ENCODE results near the gene EDC3.

DNA sequence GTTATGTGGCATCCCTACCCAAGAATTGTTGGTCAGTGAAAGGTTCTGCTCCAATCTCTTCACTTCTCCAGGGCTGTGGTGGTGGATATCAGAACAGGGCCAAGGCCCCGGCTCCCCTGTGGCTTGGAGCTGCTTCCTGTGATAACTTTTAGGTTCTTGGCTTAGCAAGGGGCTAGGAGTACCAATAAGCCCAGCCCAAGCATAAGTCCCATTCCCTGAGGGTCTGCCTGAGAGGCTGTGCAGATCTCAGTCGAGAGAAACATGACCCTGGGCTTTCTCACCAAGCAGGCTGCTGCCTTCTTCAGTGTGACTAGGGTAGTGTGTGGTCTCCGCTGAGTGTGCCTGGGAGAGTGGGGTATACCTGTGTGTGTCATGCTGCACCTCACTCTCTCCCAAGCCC, 73.1 kb downstream of the EDC3 start:
- TF ChIP-seq, protein P1, sequence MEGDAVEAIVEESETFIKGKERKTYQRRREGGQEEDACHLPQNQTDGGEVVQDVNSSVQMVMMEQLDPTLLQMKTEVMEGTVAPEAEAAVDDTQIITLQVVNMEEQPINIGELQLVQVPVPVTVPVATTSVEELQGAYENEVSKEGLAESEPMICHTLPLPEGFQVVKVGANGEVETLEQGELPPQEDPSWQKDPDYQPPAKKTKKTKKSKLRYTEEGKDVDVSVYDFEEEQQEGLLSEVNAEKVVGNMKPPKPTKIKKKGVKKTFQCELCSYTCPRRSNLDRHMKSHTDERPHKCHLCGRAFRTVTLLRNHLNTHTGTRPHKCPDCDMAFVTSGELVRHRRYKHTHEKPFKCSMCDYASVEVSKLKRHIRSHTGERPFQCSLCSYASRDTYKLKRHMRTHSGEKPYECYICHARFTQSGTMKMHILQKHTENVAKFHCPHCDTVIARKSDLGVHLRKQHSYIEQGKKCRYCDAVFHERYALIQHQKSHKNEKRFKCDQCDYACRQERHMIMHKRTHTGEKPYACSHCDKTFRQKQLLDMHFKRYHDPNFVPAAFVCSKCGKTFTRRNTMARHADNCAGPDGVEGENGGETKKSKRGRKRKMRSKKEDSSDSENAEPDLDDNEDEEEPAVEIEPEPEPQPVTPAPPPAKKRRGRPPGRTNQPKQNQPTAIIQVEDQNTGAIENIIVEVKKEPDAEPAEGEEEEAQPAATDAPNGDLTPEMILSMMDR (IDR thresholded peaks at IDR 0.05), result no peak
- TF ChIP-seq POLR2A (IDR thresholded peaks at IDR 0.05), result no peak
- no peak for TF ChIP-seq EP300 (IDR thresholded peaks at IDR 0.05)
